ENCODE data around the gene RESP18.
"Not testable (repeated sequence)": the region's sequence is repeated elsewhere in the genome, so short reads cannot be mapped to it uniquely, and the experiment has no call there.

Gene RESP18

GRCh38 chr2:219290381-219291171 lies 42.0 kb downstream of the RESP18 start:
- DNase-seq = peak; percentile 57

GRCh38 chr2:219289537-219290361 lies 42.8 kb downstream of the RESP18 start:
- no peak for DNase-seq

- DNase-seq = no peak
Measured at GRCh38 chr2:219289195-219289536, 43.4 kb downstream of the RESP18 start.

GRCh38 chr2:219287580-219288265 lies 44.8 kb downstream of the RESP18 start:
- no peak for DNase-seq

DNA sequence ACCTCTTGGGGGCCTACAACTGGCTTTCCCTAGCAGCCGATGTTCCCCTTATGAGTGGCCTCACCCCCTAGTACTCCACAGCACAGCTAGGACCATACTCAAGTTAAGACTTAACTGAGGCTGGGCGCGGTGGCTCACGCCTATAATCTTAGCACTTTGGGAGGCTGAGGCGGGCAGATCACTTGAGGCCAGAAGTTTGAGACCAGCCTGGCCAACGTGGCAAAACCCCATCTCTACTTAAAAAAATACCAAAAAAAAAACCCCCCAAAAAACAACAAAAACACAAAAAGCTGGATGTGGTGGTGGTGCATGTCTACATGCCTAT lies 45.5 kb downstream of the RESP18 start:
- not testable (repeated sequence) for DNase-seq

DNA sequence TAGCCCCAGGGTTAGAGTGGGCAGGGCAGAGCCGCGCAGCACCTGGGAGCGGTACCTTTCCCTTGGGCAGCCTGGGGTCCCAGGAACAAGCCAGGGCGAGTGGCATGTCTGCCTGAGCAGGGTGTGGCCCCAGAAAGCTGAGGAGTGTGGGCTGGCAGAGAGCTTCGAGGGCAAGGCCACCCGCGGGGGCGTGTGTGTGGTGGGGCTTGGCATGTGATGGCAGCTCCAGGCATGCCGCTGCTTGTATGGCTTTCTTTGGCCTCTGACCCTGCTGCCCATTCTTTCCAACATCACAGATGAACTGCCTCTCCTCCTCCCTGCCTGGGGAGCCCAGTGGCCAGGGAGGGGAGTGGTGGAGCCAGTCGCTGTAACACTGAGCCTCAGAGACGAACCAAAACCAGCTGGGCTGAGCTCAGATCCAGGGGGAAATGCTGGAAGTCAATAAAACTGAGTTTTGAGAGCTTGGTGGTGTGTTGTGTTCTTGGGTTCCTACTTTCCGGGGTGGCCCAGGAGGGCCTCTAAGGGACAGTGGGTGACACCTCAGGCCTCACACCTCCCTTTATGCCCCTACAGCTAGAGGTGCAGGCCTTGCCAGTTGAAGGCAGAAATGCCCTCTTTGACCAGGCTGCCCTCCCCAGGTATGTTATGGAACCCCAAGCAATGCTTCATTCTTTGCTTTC lies 46.0 kb downstream of the RESP18 start:
- DNase-seq = no peak

GRCh38 chr2:219285894-219286425 lies 46.6 kb downstream of the RESP18 start:
- no peak for DNase-seq

GRCh38 chr2:219285373-219285735 lies 47.2 kb downstream of the RESP18 start:
- no peak for DNase-seq

- DNase-seq = no peak
Measured at GRCh38 chr2:219284501-219285372, 47.8 kb downstream of the RESP18 start.

DNA sequence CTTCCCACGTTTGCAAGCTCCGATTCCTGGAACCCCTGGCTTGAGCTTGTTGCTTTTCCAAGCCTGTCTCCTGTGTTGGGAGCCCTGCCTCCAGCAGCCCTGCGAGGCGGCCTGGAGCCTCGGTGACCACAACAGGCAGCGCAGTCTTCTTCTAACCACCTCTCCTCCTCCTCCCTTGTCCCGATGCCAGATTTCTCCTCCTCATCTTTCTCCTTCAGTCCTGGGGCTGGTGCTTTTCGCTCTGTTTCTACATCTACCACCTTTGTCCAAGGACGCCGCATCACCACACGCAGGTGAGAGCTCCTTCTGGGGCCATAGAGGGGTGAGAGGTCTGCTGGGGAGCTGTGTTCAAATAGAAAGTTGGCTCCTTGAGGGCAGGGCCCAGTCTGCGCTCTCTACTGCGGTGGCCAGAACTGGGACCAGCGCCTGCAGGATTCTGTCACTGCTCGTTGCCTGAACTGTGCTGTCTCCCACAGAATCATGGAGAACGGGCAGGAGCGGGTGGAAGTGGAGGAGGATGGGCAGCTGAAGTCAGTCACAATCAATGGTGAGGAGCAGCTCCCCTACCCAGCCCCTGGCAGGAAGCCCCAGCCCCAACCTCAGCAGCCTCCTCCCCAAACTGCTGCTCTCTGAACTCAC lies 49.5 kb downstream of the RESP18 start:
- DNase-seq = no peak

- no peak for DNase-seq
Measured at GRCh38 chr2:219282375-219282774, 50.2 kb downstream of the RESP18 start.

DNA sequence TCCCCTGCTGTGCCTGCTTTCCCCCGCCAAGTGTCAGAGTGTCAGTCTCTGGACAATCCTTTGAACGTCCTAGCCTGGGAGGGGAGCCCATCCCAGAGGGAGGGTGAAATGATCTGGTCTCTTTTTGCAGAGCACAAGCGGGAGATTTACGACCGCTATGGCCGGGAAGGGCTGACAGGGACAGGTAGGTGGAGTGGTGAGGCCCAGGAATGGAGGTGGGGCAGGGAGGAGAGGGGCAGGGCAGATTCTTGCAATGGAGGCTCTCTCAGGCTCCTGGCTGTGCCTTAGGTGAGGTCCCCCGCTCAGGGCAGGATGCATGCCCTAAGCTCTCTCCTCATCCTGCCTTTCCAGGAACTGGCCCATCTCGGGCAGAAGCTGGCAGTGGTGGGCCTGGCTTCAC lies 51.0 kb downstream of the RESP18 start:
- no peak for DNase-seq

GRCh38 chr2:219280651-219281050 lies 51.9 kb downstream of the RESP18 start:
- no peak for DNase-seq

DNA sequence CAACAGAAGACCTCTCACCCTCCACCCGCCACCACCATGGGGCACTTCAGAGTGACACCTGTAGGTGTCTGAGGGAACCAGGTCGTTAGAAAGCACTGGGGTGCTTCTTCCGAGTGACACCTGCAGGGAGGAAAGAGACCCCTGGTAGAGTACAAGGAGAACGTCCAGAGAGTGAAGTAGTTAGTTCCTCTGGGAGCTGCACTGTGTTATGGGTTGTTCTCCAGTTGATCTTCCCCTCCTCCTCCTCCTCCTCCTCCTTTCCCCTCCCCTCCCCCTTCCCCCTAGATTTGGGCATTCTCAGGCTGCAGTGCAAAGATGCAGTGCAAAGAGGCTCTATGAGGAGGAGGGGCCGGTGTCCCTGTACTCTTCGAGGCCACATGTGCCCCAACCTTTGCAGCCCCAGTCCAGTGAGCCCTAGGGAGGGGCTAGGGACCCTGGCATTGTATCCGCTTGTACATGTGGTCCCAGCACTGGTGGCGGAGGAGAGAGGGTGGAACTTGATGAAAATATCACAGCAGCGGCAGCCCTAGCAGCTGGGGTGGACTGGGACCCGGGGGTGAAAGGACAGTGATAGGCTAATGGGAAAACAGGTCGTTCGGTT lies 52.5 kb downstream of the RESP18 start:
- no peak for DNase-seq

DNA sequence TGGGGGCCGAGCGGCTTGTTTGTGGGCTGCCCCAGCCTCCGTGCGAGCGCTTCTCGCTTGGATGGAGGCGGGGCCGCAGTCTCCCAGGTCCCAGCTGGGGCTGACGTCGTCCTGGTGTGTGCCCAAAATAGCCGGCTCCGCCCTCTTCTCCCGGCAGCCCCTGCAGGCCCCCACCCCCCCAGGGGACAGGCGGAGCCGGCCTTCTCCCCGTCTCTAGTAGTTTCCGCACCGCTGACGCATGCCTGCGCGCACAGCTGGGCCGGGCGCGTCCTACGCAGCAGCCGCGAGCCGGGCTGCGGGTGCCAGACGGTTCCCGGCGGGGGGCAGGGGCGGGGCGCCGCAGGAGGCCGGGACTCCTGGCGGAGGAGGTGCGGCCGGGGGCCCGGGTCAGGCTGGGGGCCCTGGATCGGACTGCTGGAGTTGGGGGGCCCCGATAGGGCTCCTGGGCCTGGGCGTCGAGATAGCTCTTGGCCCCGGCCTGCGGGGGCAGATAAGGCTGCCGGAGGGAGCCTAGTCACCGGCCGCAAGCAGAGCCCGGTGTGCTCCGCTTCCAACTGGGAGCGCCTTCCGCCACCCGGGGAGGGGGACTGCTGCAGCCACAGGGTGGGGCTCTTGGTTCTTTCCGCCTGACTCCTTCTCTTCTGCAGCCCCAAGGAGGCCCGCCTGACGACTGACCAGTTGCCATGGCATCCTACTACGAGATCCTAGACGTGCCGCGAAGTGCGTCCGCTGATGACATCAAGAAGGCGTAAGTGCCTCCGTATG lies 53.2 kb downstream of the RESP18 start, which contains the start of gene DNAJB2:
DNAJB2 (plus strand) TSS at position 216 of the 765 bp plus-strand sequence; CDS start at position 684, 468 bp downstream.
- peak; percentile 100 for DNase-seq

DNA sequence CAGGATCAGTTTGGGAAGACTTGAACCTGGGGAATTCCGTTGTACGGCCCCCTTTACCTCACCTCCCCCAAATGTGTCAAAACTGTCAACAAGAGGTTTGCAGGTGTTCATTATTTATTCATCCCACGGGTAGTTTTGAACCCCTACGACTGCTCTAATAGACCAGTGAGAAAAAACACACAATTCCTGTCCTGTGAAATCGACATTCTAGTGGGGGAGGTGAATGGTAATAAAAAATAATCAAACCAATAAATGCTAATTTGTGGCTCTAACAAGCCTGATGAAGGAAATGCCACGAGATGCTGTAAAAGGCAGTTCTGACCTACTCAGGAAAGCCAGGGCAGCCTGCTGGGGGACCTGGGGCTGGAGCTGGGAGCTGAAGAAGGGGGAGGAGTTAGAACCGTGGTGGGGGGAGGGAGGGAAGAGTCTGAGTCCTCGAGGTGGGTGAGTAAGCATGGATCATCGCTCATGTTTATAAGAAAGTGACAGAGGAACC lies 53.8 kb downstream of the RESP18 start:
- no peak for DNase-seq

DNA sequence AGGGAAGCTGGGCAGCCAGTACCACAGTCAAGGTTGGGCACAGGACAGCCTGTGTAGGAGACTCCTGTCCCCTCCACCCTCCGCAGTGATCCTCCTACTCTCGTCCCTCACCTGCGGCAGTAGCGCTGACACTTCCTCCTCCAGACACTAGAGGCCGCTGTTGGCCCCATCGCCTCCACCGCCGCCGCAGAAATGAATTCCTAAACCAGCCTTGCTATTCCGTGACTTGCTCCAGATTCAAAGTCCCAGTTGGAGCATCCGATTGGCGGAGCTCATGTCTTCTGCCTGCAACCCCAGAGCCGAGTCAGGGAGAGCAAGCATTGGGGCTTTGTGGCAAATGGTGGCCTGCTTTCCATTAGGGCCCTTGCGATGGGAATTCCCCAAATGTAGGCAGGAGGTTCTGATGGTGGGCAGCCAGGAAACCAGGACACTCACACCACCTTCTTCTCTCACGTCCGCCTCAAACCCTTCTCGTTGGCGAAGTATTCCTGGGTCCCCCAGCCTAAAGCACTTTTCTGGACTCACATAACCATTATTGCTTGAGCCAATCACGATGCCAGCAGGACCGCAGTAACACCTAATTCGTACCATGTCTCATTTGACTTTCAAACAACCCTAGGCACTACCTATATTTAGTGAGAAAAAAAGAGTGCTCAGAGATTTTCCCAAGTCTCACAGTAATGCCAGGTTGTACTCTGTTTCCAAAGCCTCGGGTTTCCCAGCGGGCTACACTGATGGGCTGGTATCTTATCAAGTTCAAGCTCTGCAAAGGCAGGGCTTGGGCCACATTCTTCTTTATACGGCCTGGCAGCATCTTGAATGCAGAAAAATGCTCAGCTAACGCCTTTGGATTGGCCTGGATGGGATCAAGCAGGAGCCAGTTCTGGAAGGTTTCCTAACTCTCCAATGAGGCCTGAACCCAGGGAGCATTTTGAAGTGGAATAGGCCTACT lies 54.6 kb downstream of the RESP18 start:
- DNase-seq = peak; percentile 91

All from activated effector memory CD4-positive, alpha-beta T cell treated with anti-CD3 and anti-CD28 coated beads, Interleukin-2, amount 50 U/mL, for 16 hours (primary cell).